A673 (cell line): Measurements from ENCODE around the gene ZNG1A. TPM values are rescaled to one million over a fixed set of nuclear protein-coding genes. Genes with fewer than 3 reads are reported as not detected.

Experiments
- BruUV-seq: library from RNA; stranded (reverse); fragments of 400-500 nt; replicated peaks from 2 replicates; lab custom pipeline; 2021; lab: Mats Ljungman, UMichigan
- CTCF ChIA-PET: fragments of 300-600 bp; sonication (Branson Sonifier 250); formaldehyde crosslinking; loops from one replicate; lab custom pipeline; 2022; ENCODE audit warnings: antibody characterized with exemption; lab: Charles Lee
- POLR2A ChIA-PET: fragments of 300-600 bp; sonication (Branson Sonifier 250); formaldehyde crosslinking; loops from one replicate; lab custom pipeline; 2022; ENCODE audit warnings: antibody characterized with exemption; ENCODE audit not compliant: low non-redundant PET; lab: Charles Lee
- DNase-seq: peaks from one replicate; pipeline ENCODE4 v3.0.0-alpha.2; 2015; ENCODE audit warnings: low spot score
- H3K27ac ChIP-seq: fragments of 200-600 bp; sonication (generic); 2 replicates; pipeline ENCODE4 v1.5.1; 2016; ENCODE audit warnings: mixed run types, low read depth, mild to moderate bottlenecking, mixed read lengths, antibody characterized with exemption, low read length; ENCODE audit not compliant: poor library complexity, severe bottlenecking
- H3K27me3 ChIP-seq: fragments of 200-600 bp; sonication (generic); replicated peaks from 2 replicates; pipeline ENCODE4 v1.6.1; 2017; ENCODE audit warnings: mixed run types, low read depth, mild to moderate bottlenecking, mixed read lengths, antibody characterized with exemption, low read length; ENCODE audit not compliant: insufficient read depth, poor library complexity
- H3K36me3 ChIP-seq: fragments of 200-600 bp; sonication (generic); 2 replicates; pipeline ENCODE4 v1.6.1; 2016; ENCODE audit warnings: mixed run types, mild to moderate bottlenecking, mixed read lengths, antibody characterized with exemption, low read length; ENCODE audit not compliant: insufficient read depth, poor library complexity, severe bottlenecking
- H3K4me1 ChIP-seq: fragments of 200-600 bp; sonication (generic); 2 replicates; pipeline ENCODE4 v1.6.1; 2017; ENCODE audit warnings: mixed run types, mild to moderate bottlenecking, mixed read lengths, antibody characterized with exemption, low read length; ENCODE audit not compliant: insufficient read depth, poor library complexity, severe bottlenecking
- H3K4me3 ChIP-seq: fragments of 200-600 bp; sonication (generic); 2 replicates; pipeline ENCODE4 v1.5.1; 2016; ENCODE audit warnings: low read depth, mixed run types, mild to moderate bottlenecking, mixed read lengths, low read length; ENCODE audit not compliant: poor library complexity, severe bottlenecking
- H3K9me3 ChIP-seq: fragments of 200-600 bp; sonication (generic); 2 replicates; pipeline ENCODE4 v1.6.1; 2016; ENCODE audit warnings: mixed run types, low read depth, mild to moderate bottlenecking, mixed read lengths, antibody characterized with exemption, low read length; ENCODE audit not compliant: poor library complexity, severe bottlenecking
- EZH2 ChIP-seq: fragments of 200-600 bp; sonication (generic); IDR thresholded peaks from 2 replicates; pipeline ENCODE4 v1.6.1; 2017; ENCODE audit warnings: borderline replicate concordance, low read depth, mild to moderate bottlenecking, mixed read lengths, antibody characterized with exemption, low read length; ENCODE audit not compliant: poor library complexity, severe bottlenecking
- intact Hi-C: fragments of 100-400 bp; cut with micrococcal nuclease; formaldehyde crosslinking; loops from one replicate; pipeline ENCODE4 v1.10.0; 2022; ENCODE audit not compliant: unreplicated experiment
- total RNA-seq: library from RNA; stranded (reverse); gene quantifications from 2 replicates; pipeline ENCODE4 v1.2.3, GENCODE V29; 2021
- TF ChIP-seq, protein P1 (sequence below): fragments of 300-800, 200-600 bp; sonication (generic); conservative IDR thresholded peaks from 2 replicates; pipeline ENCODE4 v1.5.1; 2017; ENCODE audit warnings: low read depth, mild to moderate bottlenecking, antibody characterized with exemption, low read length, moderate library complexity, mixed read lengths

The ZNG1A gene
- total RNA-seq, 1 experiment from 2014 or later = 50.7 TPM

GRCh38 chr9:212297-212696 is 33.4 kb upstream of the ZNG1A start:
- Histone ChIP-seq H3K36me3 (no peaks in the 10 kb centered on the region), H3K4me3 (no peak overlapping the region), H3K27me3 (peaks cover 87% of the 10 kb centered on the region), H3K27ac (no peak overlapping the region), H3K4me1 (no peaks in the 10 kb centered on the region), H3K9me3 (no peaks in the 10 kb centered on the region)
- intact Hi-C loops = no loop called here
- TF ChIP-seq, protein P1, sequence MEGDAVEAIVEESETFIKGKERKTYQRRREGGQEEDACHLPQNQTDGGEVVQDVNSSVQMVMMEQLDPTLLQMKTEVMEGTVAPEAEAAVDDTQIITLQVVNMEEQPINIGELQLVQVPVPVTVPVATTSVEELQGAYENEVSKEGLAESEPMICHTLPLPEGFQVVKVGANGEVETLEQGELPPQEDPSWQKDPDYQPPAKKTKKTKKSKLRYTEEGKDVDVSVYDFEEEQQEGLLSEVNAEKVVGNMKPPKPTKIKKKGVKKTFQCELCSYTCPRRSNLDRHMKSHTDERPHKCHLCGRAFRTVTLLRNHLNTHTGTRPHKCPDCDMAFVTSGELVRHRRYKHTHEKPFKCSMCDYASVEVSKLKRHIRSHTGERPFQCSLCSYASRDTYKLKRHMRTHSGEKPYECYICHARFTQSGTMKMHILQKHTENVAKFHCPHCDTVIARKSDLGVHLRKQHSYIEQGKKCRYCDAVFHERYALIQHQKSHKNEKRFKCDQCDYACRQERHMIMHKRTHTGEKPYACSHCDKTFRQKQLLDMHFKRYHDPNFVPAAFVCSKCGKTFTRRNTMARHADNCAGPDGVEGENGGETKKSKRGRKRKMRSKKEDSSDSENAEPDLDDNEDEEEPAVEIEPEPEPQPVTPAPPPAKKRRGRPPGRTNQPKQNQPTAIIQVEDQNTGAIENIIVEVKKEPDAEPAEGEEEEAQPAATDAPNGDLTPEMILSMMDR = no peak
- TF ChIP-seq EZH2 = no peak
- no TSS peak for BruUV-seq
- CTCF ChIA-PET = no interaction called here
- POLR2A ChIA-PET = no interaction called here
- DNase-seq = no peak

DNA sequence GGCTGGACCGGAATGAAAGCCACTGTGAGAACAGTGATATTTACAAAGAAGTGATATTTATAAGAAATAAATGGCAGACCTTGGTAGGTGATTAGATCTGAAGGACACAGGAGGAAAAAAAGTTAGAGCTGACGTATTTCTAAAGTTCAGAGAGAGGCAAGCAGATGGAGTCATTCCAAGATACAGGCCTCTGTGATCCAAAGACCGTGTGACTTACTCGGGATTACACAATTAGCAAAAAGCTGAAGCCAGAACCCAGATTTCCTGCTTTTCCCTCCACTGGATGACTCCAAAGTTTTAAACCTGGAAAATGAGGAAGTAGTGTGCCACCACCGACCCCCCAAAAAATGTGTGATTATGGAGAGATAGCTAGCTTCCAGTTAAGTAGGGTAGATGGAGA is 32.7 kb upstream of the ZNG1A start:
- CTCF ChIA-PET = no interaction called here
- DNase-seq = no peak
- TF ChIP-seq, protein P1 = no peak
- no peak for TF ChIP-seq EZH2
- no peak overlapping the region for H3K4me3 ChIP-seq
- intact Hi-C loops = no loop called here
- no peak overlapping the region for H3K27ac ChIP-seq
- POLR2A ChIA-PET = no interaction called here
- no peaks in the 10 kb centered on the region for H3K36me3 ChIP-seq
- BruUV-seq = no TSS peak
- no peaks in the 10 kb centered on the region for H3K9me3 ChIP-seq
- H3K27me3 ChIP-seq = peaks cover 83% of the 10 kb centered on the region
- H3K4me1 ChIP-seq = no peaks in the 10 kb centered on the region

DNA sequence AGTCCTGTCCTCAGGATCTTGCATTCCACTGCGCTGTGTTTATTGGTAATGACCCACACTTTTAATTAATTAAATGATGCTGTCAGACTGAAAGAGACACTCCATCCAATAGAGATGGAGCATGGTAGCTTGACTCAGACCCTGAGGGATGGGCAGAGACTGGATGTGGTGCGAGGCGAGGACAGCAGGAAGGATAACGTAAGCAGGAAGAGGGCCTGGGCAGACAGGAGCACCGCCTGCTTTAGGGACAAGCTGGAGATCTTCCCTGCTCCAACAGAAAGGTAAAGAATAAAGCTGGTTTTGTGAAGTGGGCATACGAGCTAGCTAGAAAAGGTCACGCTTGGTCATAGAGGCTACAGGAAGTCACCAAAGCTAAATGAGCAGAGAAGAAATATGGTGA is 32.2 kb upstream of the ZNG1A start:
- intact Hi-C loops = no loop called here
- ChIA-PET POLR2A (no interaction called here), CTCF (no interaction called here)
- Histone ChIP-seq H3K36me3 (no peaks in the 10 kb centered on the region), H3K4me3 (no peak overlapping the region), H3K4me1 (no peaks in the 10 kb centered on the region), H3K27ac (no peak overlapping the region), H3K27me3 (peaks cover 82% of the 10 kb centered on the region), H3K9me3 (no peaks in the 10 kb centered on the region)
- BruUV-seq = no TSS peak
- no peak for TF ChIP-seq EZH2
- TF ChIP-seq, protein P1 = no peak
- no peak for DNase-seq
